ENCODE data around the gene DOP1A.

- TF ChIP-seq FOXM1 (IDR thresholded peaks at IDR 0.05; ENCODE audit: borderline replicate concordance, low read depth) (no peak), YY1 (IDR thresholded peaks at IDR 0.05; ENCODE audit: low read depth) (no peak), EP300 (IDR thresholded peaks at IDR 0.05; ENCODE audit: borderline replicate concordance) (no peak), CEBPB (IDR thresholded peaks at IDR 0.05) (no peak), CREB1 (IDR thresholded peaks at IDR 0.05; ENCODE audit: low read depth) (no peak), MAX (IDR thresholded peaks at IDR 0.05) (no peak), TAF1 (IDR thresholded peaks at IDR 0.05; ENCODE audit: low read depth) (no peak), USF1 (IDR thresholded peaks at IDR 0.05) (no peak), REST (IDR thresholded peaks at IDR 0.05; ENCODE audit: low read depth) (no peak)
Measured at GRCh38 chr6:83031689-83032088, 35.8 kb upstream of the DOP1A start.
